GM23338 (cell line): ENCODE results near the gene CCDC196.

Source experiments
- EZH2 ChIP-seq: fragments of 200-600 bp; sonication (generic); IDR thresholded peaks from one replicate; pipeline ENCODE4 v1.8.0; 2017; ENCODE audit warnings: antibody characterized with exemption, mild to moderate bottlenecking, low read depth; ENCODE audit not compliant: unreplicated experiment
- EZH2phosphoT487 ChIP-seq: fragments of 200-600 bp; sonication (generic); IDR thresholded peaks from one replicate; pipeline ENCODE4 v1.8.1; 2018; ENCODE audit warnings: antibody characterized with exemption; ENCODE audit not compliant: unreplicated experiment
- NANOG ChIP-seq: IDR thresholded peaks from 2 replicates; pipeline ENCODE4 v1.6.1; 2016; ENCODE audit warnings: antibody characterized with exemption, borderline replicate concordance
- POLR2AphosphoS5 ChIP-seq: IDR thresholded peaks from 2 replicates; pipeline ENCODE4 v1.6.1; 2016; ENCODE audit warnings: antibody characterized with exemption, low read depth
- TF ChIP-seq, protein P1 (sequence below), 2 experiments: fragments of 200-600 bp in 1 of 2; sonication (generic) in 1 of 2; conservative IDR thresholded peaks; 2 replicates each; pipeline versions ENCODE4 v1.5.1 to v1.6.1; 2016 to 2017; ENCODE audit warnings: antibody characterized with exemption in 2 of 2, low read depth in 2 of 2, mild to moderate bottlenecking in 2 of 2, moderate library complexity in 1 of 2
- TF ChIP-seq, protein P2 (sequence below): IDR thresholded peaks from one replicate; pipeline ENCODE4 v1.6.1; 2018; ENCODE audit warnings: antibody characterized with exemption; ENCODE audit not compliant: unreplicated experiment
- TF ChIP-seq, protein P3 (sequence below): IDR thresholded peaks from 2 replicates; pipeline ENCODE4 v1.6.1; 2016; ENCODE audit warnings: antibody characterized with exemption

DNA sequence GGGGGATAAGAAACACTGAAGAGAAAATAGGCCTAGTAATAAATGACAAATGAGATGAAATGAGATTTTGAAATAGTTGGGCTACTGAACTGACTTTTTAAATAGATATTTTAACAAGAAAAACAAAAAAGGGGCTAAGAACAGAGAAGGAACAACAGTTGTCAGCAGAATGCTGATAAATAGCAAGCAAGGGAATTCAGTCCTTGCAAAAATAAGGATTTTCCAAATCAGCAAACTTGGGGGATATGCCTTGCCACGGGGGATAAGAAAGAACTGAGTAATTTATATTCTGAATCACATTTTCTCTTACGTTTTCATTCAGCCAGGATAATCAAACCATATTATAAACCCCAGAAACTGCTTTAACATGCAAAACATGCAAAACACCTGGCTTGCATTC lies 12.9 kb upstream of the CCDC196 start:
- TF ChIP-seq, protein P1, sequence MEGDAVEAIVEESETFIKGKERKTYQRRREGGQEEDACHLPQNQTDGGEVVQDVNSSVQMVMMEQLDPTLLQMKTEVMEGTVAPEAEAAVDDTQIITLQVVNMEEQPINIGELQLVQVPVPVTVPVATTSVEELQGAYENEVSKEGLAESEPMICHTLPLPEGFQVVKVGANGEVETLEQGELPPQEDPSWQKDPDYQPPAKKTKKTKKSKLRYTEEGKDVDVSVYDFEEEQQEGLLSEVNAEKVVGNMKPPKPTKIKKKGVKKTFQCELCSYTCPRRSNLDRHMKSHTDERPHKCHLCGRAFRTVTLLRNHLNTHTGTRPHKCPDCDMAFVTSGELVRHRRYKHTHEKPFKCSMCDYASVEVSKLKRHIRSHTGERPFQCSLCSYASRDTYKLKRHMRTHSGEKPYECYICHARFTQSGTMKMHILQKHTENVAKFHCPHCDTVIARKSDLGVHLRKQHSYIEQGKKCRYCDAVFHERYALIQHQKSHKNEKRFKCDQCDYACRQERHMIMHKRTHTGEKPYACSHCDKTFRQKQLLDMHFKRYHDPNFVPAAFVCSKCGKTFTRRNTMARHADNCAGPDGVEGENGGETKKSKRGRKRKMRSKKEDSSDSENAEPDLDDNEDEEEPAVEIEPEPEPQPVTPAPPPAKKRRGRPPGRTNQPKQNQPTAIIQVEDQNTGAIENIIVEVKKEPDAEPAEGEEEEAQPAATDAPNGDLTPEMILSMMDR (conservative IDR thresholded peaks at IDR 0.05; ENCODE audit: low read depth in 2 of 2) = no peak
- TF ChIP-seq, protein P2, sequence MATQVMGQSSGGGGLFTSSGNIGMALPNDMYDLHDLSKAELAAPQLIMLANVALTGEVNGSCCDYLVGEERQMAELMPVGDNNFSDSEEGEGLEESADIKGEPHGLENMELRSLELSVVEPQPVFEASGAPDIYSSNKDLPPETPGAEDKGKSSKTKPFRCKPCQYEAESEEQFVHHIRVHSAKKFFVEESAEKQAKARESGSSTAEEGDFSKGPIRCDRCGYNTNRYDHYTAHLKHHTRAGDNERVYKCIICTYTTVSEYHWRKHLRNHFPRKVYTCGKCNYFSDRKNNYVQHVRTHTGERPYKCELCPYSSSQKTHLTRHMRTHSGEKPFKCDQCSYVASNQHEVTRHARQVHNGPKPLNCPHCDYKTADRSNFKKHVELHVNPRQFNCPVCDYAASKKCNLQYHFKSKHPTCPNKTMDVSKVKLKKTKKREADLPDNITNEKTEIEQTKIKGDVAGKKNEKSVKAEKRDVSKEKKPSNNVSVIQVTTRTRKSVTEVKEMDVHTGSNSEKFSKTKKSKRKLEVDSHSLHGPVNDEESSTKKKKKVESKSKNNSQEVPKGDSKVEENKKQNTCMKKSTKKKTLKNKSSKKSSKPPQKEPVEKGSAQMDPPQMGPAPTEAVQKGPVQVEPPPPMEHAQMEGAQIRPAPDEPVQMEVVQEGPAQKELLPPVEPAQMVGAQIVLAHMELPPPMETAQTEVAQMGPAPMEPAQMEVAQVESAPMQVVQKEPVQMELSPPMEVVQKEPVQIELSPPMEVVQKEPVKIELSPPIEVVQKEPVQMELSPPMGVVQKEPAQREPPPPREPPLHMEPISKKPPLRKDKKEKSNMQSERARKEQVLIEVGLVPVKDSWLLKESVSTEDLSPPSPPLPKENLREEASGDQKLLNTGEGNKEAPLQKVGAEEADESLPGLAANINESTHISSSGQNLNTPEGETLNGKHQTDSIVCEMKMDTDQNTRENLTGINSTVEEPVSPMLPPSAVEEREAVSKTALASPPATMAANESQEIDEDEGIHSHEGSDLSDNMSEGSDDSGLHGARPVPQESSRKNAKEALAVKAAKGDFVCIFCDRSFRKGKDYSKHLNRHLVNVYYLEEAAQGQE = no peak
- TF ChIP-seq EZH2phosphoT487 (no peak), EZH2 (no peak), POLR2AphosphoS5 (no peak), NANOG (no peak)
- TF ChIP-seq, protein P3, sequence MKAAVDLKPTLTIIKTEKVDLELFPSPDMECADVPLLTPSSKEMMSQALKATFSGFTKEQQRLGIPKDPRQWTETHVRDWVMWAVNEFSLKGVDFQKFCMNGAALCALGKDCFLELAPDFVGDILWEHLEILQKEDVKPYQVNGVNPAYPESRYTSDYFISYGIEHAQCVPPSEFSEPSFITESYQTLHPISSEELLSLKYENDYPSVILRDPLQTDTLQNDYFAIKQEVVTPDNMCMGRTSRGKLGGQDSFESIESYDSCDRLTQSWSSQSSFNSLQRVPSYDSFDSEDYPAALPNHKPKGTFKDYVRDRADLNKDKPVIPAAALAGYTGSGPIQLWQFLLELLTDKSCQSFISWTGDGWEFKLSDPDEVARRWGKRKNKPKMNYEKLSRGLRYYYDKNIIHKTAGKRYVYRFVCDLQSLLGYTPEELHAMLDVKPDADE = no peak
